ENCODE results near the gene PCDHGA12. TPM values are rescaled to one million over a fixed set of nuclear protein-coding genes. Genes with fewer than 3 reads are reported as not detected.

The PCDHGA12 gene
- total RNA-seq, 2 experiments from 2014 or later: not detected

- Mint-ChIP-seq H3K4me3 (no peak overlapping the region), H3K9me3 (no peaks in the 10 kb centered on the region), H3K4me1 (ENCODE audit: low read depth) (peaks cover 25% of the 10 kb centered on the region), H3K27ac (no peak overlapping the region), H3K36me3 (ENCODE audit: low read depth) (no peaks in the 10 kb centered on the region), H3K27me3 (peaks cover 64% of the 10 kb centered on the region)
- CTCF ChIA-PET: interaction anchor here (0.8 to 2.3 kb wide), 6 partner anchors 14 to 86 kb away, joined by 3 to 9 read pairs (median 3); no protein-coding TSS in a partner anchor
- intact Hi-C loops (cut with micrococcal nuclease): no loop called here
- ATAC-seq (no peak), DNase-seq (peak; percentile 36)
- POLR2A ChIA-PET: interaction anchor here (0.8 to 1.2 kb wide), 2 partner anchors 30 to 36 kb away, joined by 3 to 5 read pairs; no protein-coding TSS in a partner anchor
- no peak for TF ChIP-seq CTCF (IDR thresholded peaks at IDR 0.05)
These were observed 48.1 kb downstream of the PCDHGA12 start for GRCh38 chr5:141478321-141478945.

GRCh38 chr5:141479776-141480175 lies 49.5 kb downstream of the PCDHGA12 start:
- intact Hi-C loops (cut with micrococcal nuclease): no loop called here
- ATAC-seq (no peak), DNase-seq (no peak)
- ChIA-PET CTCF (interaction anchor here (0.6 to 2.0 kb wide), 5 partner anchors 9 to 59 kb away, joined by 3 to 9 read pairs (median 6); partner anchors contain the start of genes PCDHGA11, PCDHGA12 and PCDHGC5), POLR2A (no interaction called here)
- no peaks in the 10 kb centered on the region for H3K36me3 Mint-ChIP-seq (ENCODE audit: low read depth)
- TF ChIP-seq CTCF (IDR thresholded peaks at IDR 0.05): no peak
- no peak overlapping the region for H3K4me3 Mint-ChIP-seq
- H3K27ac Mint-ChIP-seq: no peak overlapping the region
- peaks cover 28% of the 10 kb centered on the region for H3K4me1 Mint-ChIP-seq (ENCODE audit: low read depth)
- peaks cover 74% of the 10 kb centered on the region for H3K27me3 Mint-ChIP-seq
- no peaks in the 10 kb centered on the region for H3K9me3 Mint-ChIP-seq

Other genes with a start within 250 kb of the PCDHGA12 start
- gene PCDHB16, start 248.1 kb upstream of the PCDHGA12 start, total RNA-seq: not detected
- gene PCDHB9, start 243.3 kb upstream of the PCDHGA12 start, total RNA-seq: not detected
- not detected for gene PCDHB10, start 238.2 kb upstream of the PCDHGA12 start, total RNA-seq
- gene PCDHB11, start 230.9 kb upstream of the PCDHGA12 start, total RNA-seq: not detected
- not detected for gene PCDHB12, start 221.8 kb upstream of the PCDHGA12 start, total RNA-seq
- not detected for gene PCDHB13, start 216.6 kb upstream of the PCDHGA12 start, total RNA-seq
- gene PCDHB14, start 207.2 kb upstream of the PCDHGA12 start, total RNA-seq: not detected
- not detected for gene PCDHB15, start 185.1 kb upstream of the PCDHGA12 start, total RNA-seq
- gene SLC25A2, start 126.5 kb upstream of the PCDHGA12 start, total RNA-seq: under 1 TPM in 1 of 2 experiments, not detected in 1; 0.25 TPM
- 10 to 100 TPM; 56.2 to 58.1 TPM for gene TAF7, start 109.7 kb upstream of the PCDHGA12 start, total RNA-seq
- under 1 TPM in 1 of 2 experiments, not detected in 1; 0.07 TPM for gene PCDHGA1, start 100.0 kb upstream of the PCDHGA12 start, total RNA-seq
- not detected for gene PCDHGA2, start 91.7 kb upstream of the PCDHGA12 start, total RNA-seq
- not detected for gene PCDHGA3, start 86.7 kb upstream of the PCDHGA12 start, total RNA-seq
- not detected for gene PCDHGB1, start 80.4 kb upstream of the PCDHGA12 start, total RNA-seq
- gene PCDHGA4, start 75.5 kb upstream of the PCDHGA12 start, total RNA-seq: not detected
- gene PCDHGB2, start 70.5 kb upstream of the PCDHGA12 start, total RNA-seq: under 1 TPM; 0.11 to 0.14 TPM
- gene PCDHGA5, start 66.3 kb upstream of the PCDHGA12 start, total RNA-seq: not detected
- under 1 TPM; 0.07 to 0.16 TPM for gene PCDHGB3, start 60.3 kb upstream of the PCDHGA12 start, total RNA-seq
- not detected for gene PCDHGA6, start 56.6 kb upstream of the PCDHGA12 start, total RNA-seq
- gene PCDHGA7, start 47.8 kb upstream of the PCDHGA12 start, total RNA-seq: not detected
- not detected for gene PCDHGB4, start 42.8 kb upstream of the PCDHGA12 start, total RNA-seq
- gene PCDHGA8, start 37.9 kb upstream of the PCDHGA12 start, total RNA-seq: not detected
- gene PCDHGB5, start 32.6 kb upstream of the PCDHGA12 start, total RNA-seq: under 1 TPM in 1 of 2 experiments, not detected in 1; 0.11 TPM
- under 1 TPM in 1 of 2 experiments, not detected in 1; 0.09 TPM for gene PCDHGA9, start 27.7 kb upstream of the PCDHGA12 start, total RNA-seq
- under 1 TPM in 1 of 2 experiments, not detected in 1; 0.09 TPM for gene PCDHGB6, start 22.5 kb upstream of the PCDHGA12 start, total RNA-seq
- gene PCDHGA10, start 17.5 kb upstream of the PCDHGA12 start, total RNA-seq: not detected
- not detected for gene PCDHGB7, start 12.8 kb upstream of the PCDHGA12 start, total RNA-seq
- gene PCDHGA11, start 9.5 kb upstream of the PCDHGA12 start, total RNA-seq: not detected
- not detected for gene PCDHGC3, start 45.5 kb downstream of the PCDHGA12 start, total RNA-seq
- not detected for gene PCDHGC4, start 54.5 kb downstream of the PCDHGA12 start, total RNA-seq
- gene PCDHGC5, start 58.6 kb downstream of the PCDHGA12 start, total RNA-seq: not detected
- 100 to 1,000 TPM; 209 to 218 TPM for gene DIAPH1, start 188.5 kb downstream of the PCDHGA12 start, total RNA-seq
- gene HDAC3, start 206.3 kb downstream of the PCDHGA12 start, total RNA-seq: 10 to 100 TPM; 94.8 to 98.3 TPM
- gene RELL2, start 206.5 kb downstream of the PCDHGA12 start, total RNA-seq: 10 to 100 TPM; 31.4 to 35.6 TPM
- 10 to 100 TPM; 30.1 to 31.8 TPM for gene FCHSD1, start 220.9 kb downstream of the PCDHGA12 start, total RNA-seq